Astrocyte (in vitro differentiated cells and primary cell): ENCODE measurements around the gene NAV1. TPM values are rescaled to one million over a fixed set of nuclear protein-coding genes. Genes with fewer than 3 reads are reported as not detected.

Experiments
- DNase-seq: peaks from one replicate; pipeline ENCODE4 v3.0.0-alpha.2; 2010; ENCODE audit warnings: low read depth
- FAIRE-seq: peaks from 2 replicates; lab custom pipeline; 2011; peaks lifted over from hg19 to GRCh38; lab: Jason Lieb, UNC
- H2AFZ ChIP-seq: 2 replicates; pipeline ENCODE4 v1.6.0; 2012; ENCODE audit warnings: low read depth, low read length, inconsistent platforms
- H3K27ac ChIP-seq: 2 replicates; pipeline ENCODE4 v1.5.1; 2011; ENCODE audit warnings: low read depth, low read length, inconsistent platforms
- H3K27me3 ChIP-seq: 2 replicates; pipeline ENCODE4 v1.6.0; 2011; ENCODE audit warnings: low read length, inconsistent platforms; ENCODE audit not compliant: insufficient read depth
- H3K36me3 ChIP-seq: 2 replicates; pipeline ENCODE4 v1.5.1; 2011; ENCODE audit warnings: low read length, inconsistent platforms; ENCODE audit not compliant: insufficient read depth
- H3K4me1 ChIP-seq: 2 replicates; pipeline ENCODE4 v1.5.1; 2011; ENCODE audit warnings: low read length, inconsistent platforms; ENCODE audit not compliant: insufficient read depth
- H3K4me2 ChIP-seq: 2 replicates; pipeline ENCODE4 v1.6.0; 2012; ENCODE audit warnings: low read length, inconsistent platforms
- H3K4me3 ChIP-seq: 2 replicates; pipeline ENCODE4 v1.5.1; 2011; ENCODE audit warnings: low read depth, mild to moderate bottlenecking, low read length, inconsistent platforms; ENCODE audit not compliant: insufficient read depth
- H3K79me2 ChIP-seq: 2 replicates; pipeline ENCODE4 v1.6.0; 2012; ENCODE audit warnings: mild to moderate bottlenecking, low read length, inconsistent platforms; ENCODE audit not compliant: insufficient read depth
- H3K9ac ChIP-seq: 2 replicates; pipeline ENCODE4 v1.6.0; 2012; ENCODE audit warnings: mild to moderate bottlenecking, low read length, inconsistent platforms
- H3K9me3 ChIP-seq: 2 replicates; pipeline ENCODE4 v1.5.1; 2012; ENCODE audit warnings: low read depth, mild to moderate bottlenecking, low read length, inconsistent platforms; ENCODE audit not compliant: insufficient read depth
- H4K20me1 ChIP-seq: 2 replicates; pipeline ENCODE4 v1.6.0; 2012; ENCODE audit warnings: low read length, inconsistent platforms; ENCODE audit not compliant: insufficient read depth
- H3K27ac Mint-ChIP-seq: one replicate; pipeline ENCODE4 v1.8.0; 2021; ENCODE audit warnings: mild to moderate bottlenecking, mixed read lengths; ENCODE audit not compliant: unreplicated experiment
- H3K27me3 Mint-ChIP-seq: one replicate; pipeline ENCODE4 v1.8.0; 2021; ENCODE audit warnings: low read depth, mixed read lengths; ENCODE audit not compliant: unreplicated experiment
- H3K36me3 Mint-ChIP-seq: one replicate; pipeline ENCODE4 v1.8.0; 2021; ENCODE audit warnings: low read depth, mixed read lengths; ENCODE audit not compliant: unreplicated experiment
- H3K4me1 Mint-ChIP-seq: one replicate; pipeline ENCODE4 v1.8.0; 2021; ENCODE audit warnings: low read depth, mixed read lengths; ENCODE audit not compliant: unreplicated experiment
- H3K4me3 Mint-ChIP-seq: one replicate; pipeline ENCODE4 v1.8.0; 2021; ENCODE audit warnings: mild to moderate bottlenecking, moderate library complexity, mixed read lengths; ENCODE audit not compliant: unreplicated experiment
- H3K9me3 Mint-ChIP-seq: one replicate; pipeline ENCODE4 v1.8.0; 2021; ENCODE audit warnings: mild to moderate bottlenecking, mixed read lengths; ENCODE audit not compliant: unreplicated experiment
- CTCF ChIP-seq: IDR thresholded peaks from 2 replicates; pipeline ENCODE4 v1.5.1; 2011; ENCODE audit warnings: low read depth, mild to moderate bottlenecking, inconsistent platforms, low read length, moderate library complexity; ENCODE audit not compliant: insufficient read depth
- EZH2 ChIP-seq: IDR thresholded peaks from 2 replicates; pipeline ENCODE4 v1.6.1; 2012; ENCODE audit warnings: mild to moderate bottlenecking, low read length, inconsistent platforms; ENCODE audit not compliant: insufficient read depth
- total RNA-seq: library from RNA; stranded (reverse); gene quantifications from 2 replicates; pipeline ENCODE4 v1.2.1, GENCODE V29; 2021

The NAV1 gene
- total RNA-seq, 1 donor from 2014 or later: 79.7 TPM

- Histone ChIP-seq H3K36me3 (peaks cover 26% of the 10 kb centered on the region), H4K20me1 (peaks cover 77% of the 10 kb centered on the region), H3K79me2 (peaks cover 100% of the 10 kb centered on the region), H3K4me2 (peak overlapping the region; percentile 1), H3K4me3 (no peak overlapping the region), H3K27ac (no peak overlapping the region), H3K4me1 (peaks cover 54% of the 10 kb centered on the region), H2AFZ (no peak overlapping the region), H3K9ac (no peak overlapping the region), H3K9me3 (no peaks in the 10 kb centered on the region), H3K27me3 (no peaks in the 10 kb centered on the region)
- H3K4me1 Mint-ChIP-seq: peaks cover 55% of the 10 kb centered on the region
- peaks cover 17% of the 10 kb centered on the region for H3K36me3 Mint-ChIP-seq
- no peak overlapping the region for H3K4me3 Mint-ChIP-seq
- TF ChIP-seq CTCF (no peak), EZH2 (no peak)
- FAIRE-seq (no peak), DNase-seq (no peak)
- no peaks in the 10 kb centered on the region for H3K9me3 Mint-ChIP-seq
- no peak overlapping the region for H3K27ac Mint-ChIP-seq
- no peaks in the 10 kb centered on the region for H3K27me3 Mint-ChIP-seq
Measured at GRCh38 chr1:201499191-201499590, 39.7 kb upstream of the NAV1 start.

GRCh38 chr1:201499795-201500669 lies 38.9 kb upstream of the NAV1 start:
- Histone ChIP-seq H3K27ac (peak overlapping the region; percentile 41), H3K9ac (peak overlapping the region; percentile 41), H3K9me3 (no peaks in the 10 kb centered on the region), H3K4me2 (peak overlapping the region; percentile 49), H3K27me3 (no peaks in the 10 kb centered on the region), H3K36me3 (peaks cover 18% of the 10 kb centered on the region), H4K20me1 (peaks cover 71% of the 10 kb centered on the region), H2AFZ (no peak overlapping the region), H3K4me3 (no peak overlapping the region), H3K4me1 (peaks cover 58% of the 10 kb centered on the region), H3K79me2 (peaks cover 100% of the 10 kb centered on the region)
- peaks cover 11% of the 10 kb centered on the region for H3K36me3 Mint-ChIP-seq
- H3K27me3 Mint-ChIP-seq: no peaks in the 10 kb centered on the region
- FAIRE-seq (no peak), DNase-seq (no peak)
- TF ChIP-seq CTCF: no peak
- no peak for TF ChIP-seq EZH2
- H3K4me3 Mint-ChIP-seq: no peak overlapping the region
- H3K4me1 Mint-ChIP-seq: peaks cover 54% of the 10 kb centered on the region
- H3K9me3 Mint-ChIP-seq: no peaks in the 10 kb centered on the region
- H3K27ac Mint-ChIP-seq: peak overlapping the region; percentile 26

- Mint-ChIP-seq H3K9me3 (no peaks in the 10 kb centered on the region), H3K4me3 (no peak overlapping the region), H3K27me3 (no peaks in the 10 kb centered on the region), H3K4me1 (peaks cover 58% of the 10 kb centered on the region), H3K27ac (peak overlapping the region; percentile 77), H3K36me3 (peaks cover 11% of the 10 kb centered on the region)
- no peak overlapping the region for H3K4me3 ChIP-seq
- no peak overlapping the region for H2AFZ ChIP-seq
- DNase-seq (no peak), FAIRE-seq (no peak)
- H3K79me2 ChIP-seq: peaks cover 100% of the 10 kb centered on the region
- peak overlapping the region; percentile 41 for H3K27ac ChIP-seq
- peaks cover 71% of the 10 kb centered on the region for H4K20me1 ChIP-seq
- TF ChIP-seq CTCF (no peak), EZH2 (no peak)
- peak overlapping the region; percentile 41 for H3K9ac ChIP-seq
- H3K9me3 ChIP-seq: no peaks in the 10 kb centered on the region
- peaks cover 65% of the 10 kb centered on the region for H3K4me1 ChIP-seq
- H3K27me3 ChIP-seq: no peaks in the 10 kb centered on the region
- H3K36me3 ChIP-seq: peaks cover 13% of the 10 kb centered on the region
- H3K4me2 ChIP-seq: peak overlapping the region; percentile 49
Measured at GRCh38 chr1:201500670-201501120, 38.2 kb upstream of the NAV1 start.
